Measurements from ENCODE around the gene KANK4. TPM values are rescaled to one million over a fixed set of nuclear protein-coding genes. Genes with fewer than 3 reads are reported as not detected.

Gene KANK4
- polyA plus RNA-seq, 1 donor (not counting 4 experiments of a cell fraction or from before 2014, with no cell fraction given) = 0.92 TPM

GRCh38 chr1:62355095-62355494, 35.9 kb upstream of the KANK4 start:
- Histone ChIP-seq H2AFZ (ENCODE audit: control insufficient read depth, low read length) (no peak overlapping the region), H3K9ac (ENCODE audit: control insufficient read depth, extremely low read depth, insufficient read depth, low read length) (no peak overlapping the region), H3K9me3 (ENCODE audit: control insufficient read depth, low read depth, low read length) (no peaks in the 10 kb centered on the region), H3K36me3 (ENCODE audit: control insufficient read depth in 2 of 2, extremely low read depth in 1 of 2, insufficient read depth in 2 of 2, low read length in 2 of 2) (no peaks in the 10 kb centered on the region), H3K27ac (ENCODE audit: control insufficient read depth, insufficient read depth, low read length) (no peak overlapping the region), H3K9me1 (ENCODE audit: control insufficient read depth, extremely low read depth, insufficient read depth, low read length) (no peaks in the 10 kb centered on the region), H3K27me3 (ENCODE audit: control insufficient read depth, extremely low read depth, insufficient read depth, low read length) (peaks cover 6% of the 10 kb centered on the region), H3K79me2 (ENCODE audit: control insufficient read depth, insufficient read depth, low read length) (no peaks in the 10 kb centered on the region), H4K20me1 (ENCODE audit: control insufficient read depth, extremely low read depth, insufficient read depth, low read length) (no peaks in the 10 kb centered on the region), H3K4me1 (ENCODE audit: control insufficient read depth, extremely low read depth, insufficient read depth, low read length) (peaks cover 5% of the 10 kb centered on the region), H3K4me2 (ENCODE audit: control insufficient read depth, extremely low read depth, insufficient read depth, low read depth, low read length) (no peak overlapping the region), H3K4me3 (ENCODE audit: control insufficient read depth in 2 of 3, extremely low read depth in 1 of 3, insufficient read depth in 2 of 3, low read depth in 1 of 3, low read length in 3 of 3) (no peak overlapping the region)
- dilution Hi-C loops (cut with MboI; ENCODE audit: extremely low pct_ligation_motif_present, low sequenced_read_pairs) = no loop called here
- TF ChIP-seq EZH2 (IDR thresholded peaks at IDR 0.05; ENCODE audit: low read length) (no peak), CTCF (optimal IDR thresholded peaks at IDR 0.05 in 1 of 3, IDR thresholded peaks at IDR 0.05 in 1 of 3, conservative IDR thresholded peaks at IDR 0.05 in 1 of 3; ENCODE audit: extremely low read depth in 1 of 3, insufficient read depth in 2 of 3, low read length in 3 of 3) (no peak)
- DNase-seq (ENCODE audit: low read depth, low spot score) (no peak), FAIRE-seq (no peak)

GRCh38 chr1:62353853-62354252, 34.6 kb upstream of the KANK4 start:
- H3K4me1 ChIP-seq (ENCODE audit: control insufficient read depth, extremely low read depth, insufficient read depth, low read length) = peaks cover 5% of the 10 kb centered on the region
- H3K36me3 ChIP-seq (ENCODE audit: control insufficient read depth in 2 of 2, extremely low read depth in 1 of 2, insufficient read depth in 2 of 2, low read length in 2 of 2) = no peaks in the 10 kb centered on the region
- no peak overlapping the region for H3K9ac ChIP-seq (ENCODE audit: control insufficient read depth, extremely low read depth, insufficient read depth, low read length)
- dilution Hi-C loops (cut with MboI; ENCODE audit: extremely low pct_ligation_motif_present, low sequenced_read_pairs) = no loop called here
- H3K4me2 ChIP-seq (ENCODE audit: control insufficient read depth, extremely low read depth, insufficient read depth, low read depth, low read length) = no peak overlapping the region
- no peak overlapping the region for H3K4me3 ChIP-seq (ENCODE audit: control insufficient read depth in 2 of 3, extremely low read depth in 1 of 3, insufficient read depth in 2 of 3, low read depth in 1 of 3, low read length in 3 of 3)
- no peaks in the 10 kb centered on the region for H4K20me1 ChIP-seq (ENCODE audit: control insufficient read depth, extremely low read depth, insufficient read depth, low read length)
- DNase-seq (ENCODE audit: low read depth, low spot score) = no peak
- no peaks in the 10 kb centered on the region for H3K9me1 ChIP-seq (ENCODE audit: control insufficient read depth, extremely low read depth, insufficient read depth, low read length)
- no peaks in the 10 kb centered on the region for H3K79me2 ChIP-seq (ENCODE audit: control insufficient read depth, insufficient read depth, low read length)
- H3K27ac ChIP-seq (ENCODE audit: control insufficient read depth, insufficient read depth, low read length) = no peak overlapping the region
- no peak for FAIRE-seq
- no peak overlapping the region for H2AFZ ChIP-seq (ENCODE audit: control insufficient read depth, low read length)
- H3K9me3 ChIP-seq (ENCODE audit: control insufficient read depth, low read depth, low read length) = no peaks in the 10 kb centered on the region
- no peak for TF ChIP-seq EZH2 (IDR thresholded peaks at IDR 0.05; ENCODE audit: low read length)
- peaks cover 6% of the 10 kb centered on the region for H3K27me3 ChIP-seq (ENCODE audit: control insufficient read depth, extremely low read depth, insufficient read depth, low read length)

- Histone ChIP-seq H4K20me1 (ENCODE audit: control insufficient read depth, extremely low read depth, insufficient read depth, low read length) (no peaks in the 10 kb centered on the region), H3K9ac (ENCODE audit: control insufficient read depth, extremely low read depth, insufficient read depth, low read length) (no peak overlapping the region), H3K79me2 (ENCODE audit: control insufficient read depth, insufficient read depth, low read length) (no peaks in the 10 kb centered on the region), H3K27ac (ENCODE audit: control insufficient read depth, insufficient read depth, low read length) (no peak overlapping the region), H3K9me1 (ENCODE audit: control insufficient read depth, extremely low read depth, insufficient read depth, low read length) (no peaks in the 10 kb centered on the region), H2AFZ (ENCODE audit: control insufficient read depth, low read length) (no peak overlapping the region), H3K27me3 (ENCODE audit: control insufficient read depth, extremely low read depth, insufficient read depth, low read length) (peaks cover 6% of the 10 kb centered on the region), H3K4me1 (ENCODE audit: control insufficient read depth, extremely low read depth, insufficient read depth, low read length) (peaks cover 5% of the 10 kb centered on the region), H3K4me2 (ENCODE audit: control insufficient read depth, extremely low read depth, insufficient read depth, low read depth, low read length) (no peak overlapping the region), H3K36me3 (ENCODE audit: control insufficient read depth in 2 of 2, extremely low read depth in 1 of 2, insufficient read depth in 2 of 2, low read length in 2 of 2) (no peaks in the 10 kb centered on the region), H3K9me3 (ENCODE audit: control insufficient read depth, low read depth, low read length) (no peaks in the 10 kb centered on the region), H3K4me3 (ENCODE audit: control insufficient read depth in 2 of 3, extremely low read depth in 1 of 3, insufficient read depth in 2 of 3, low read depth in 1 of 3, low read length in 3 of 3) (no peak overlapping the region)
- FAIRE-seq (no peak), DNase-seq (ENCODE audit: low read depth, low spot score) (no peak)
- TF ChIP-seq CTCF (optimal IDR thresholded peaks at IDR 0.05 in 1 of 3, IDR thresholded peaks at IDR 0.05 in 1 of 3, conservative IDR thresholded peaks at IDR 0.05 in 1 of 3; ENCODE audit: extremely low read depth in 1 of 3, insufficient read depth in 2 of 3, low read length in 3 of 3) = no peak
- TF ChIP-seq EZH2 (IDR thresholded peaks at IDR 0.05; ENCODE audit: low read length) = no peak
- dilution Hi-C loops (cut with MboI; ENCODE audit: extremely low pct_ligation_motif_present, low sequenced_read_pairs) = no loop called here
Measured at GRCh38 chr1:62352387-62352786, 33.2 kb upstream of the KANK4 start.

Data from keratinocyte (primary cell).